Measurements from ENCODE around the gene STYXL1. TPM values are rescaled to one million over a fixed set of nuclear protein-coding genes. Genes with fewer than 3 reads are reported as not detected.

The STYXL1 gene
- total and polyA plus RNA-seq, 4 donors = 16.4 to 27.5 (median 17.1) TPM

GRCh38 chr7:75989500-75990388 lies 58.1 kb downstream of the STYXL1 start:
- H3K36me3 ChIP-seq (ENCODE audit: control insufficient read depth in 4 of 4, insufficient read depth in 3 of 4, low read depth in 1 of 4, low read length in 3 of 4) = peaks cover 7 to 28% (median 14%) of the 10 kb centered on the region in 4 donors
- no peak overlapping the region for H3K9ac ChIP-seq (ENCODE audit: low read depth in 1 of 2, low read length in 2 of 2)
- peak overlapping the region; percentile 21 to 45 for H3K27ac ChIP-seq (ENCODE audit: low read depth in 1 of 2, low read length in 2 of 2)
- H3K4me3 ChIP-seq (ENCODE audit: low read depth in 1 of 3, low read length in 3 of 3) = no peak overlapping the region
- H3K27me3 ChIP-seq (ENCODE audit: control insufficient read depth in 4 of 4, insufficient read depth in 4 of 4, low read length in 3 of 4) = no peaks in the 10 kb centered on the region
- no peaks in the 10 kb centered on the region for H3K9me3 ChIP-seq (ENCODE audit: control insufficient read depth in 4 of 4, low read length in 3 of 4)
- no peak for DNase-seq (ENCODE audit: low spot score)
- 59% methylated on average over 21 of the region's 21 CpGs for WGBS
- peaks cover 6 to 58% (median 26%) of the 10 kb centered on the region in 4 donors for H3K4me1 ChIP-seq (ENCODE audit: control insufficient read depth in 4 of 4, insufficient read depth in 4 of 4, low read length in 3 of 4)
- TF ChIP-seq JUND (IDR thresholded peaks at IDR 0.05) (peak in 1 of 2 donors; percentile 12), HNF4A (conservative IDR thresholded peaks at IDR 0.05) (no peak)

- Histone ChIP-seq H3K9ac (ENCODE audit: low read depth in 1 of 2, low read length in 2 of 2) (no peak overlapping the region), H3K4me1 (ENCODE audit: control insufficient read depth in 4 of 4, insufficient read depth in 4 of 4, low read length in 3 of 4) (peaks cover 6 to 57% (median 27%) of the 10 kb centered on the region in 4 donors), H3K27ac (ENCODE audit: low read depth in 1 of 2, low read length in 2 of 2) (peak overlapping the region; percentile 21 to 45), H3K4me3 (ENCODE audit: low read depth in 1 of 3, low read length in 3 of 3) (no peak overlapping the region), H3K36me3 (ENCODE audit: control insufficient read depth in 4 of 4, insufficient read depth in 3 of 4, low read depth in 1 of 4, low read length in 3 of 4) (peaks cover 8 to 36% (median 20%) of the 10 kb centered on the region in 4 donors), H3K27me3 (ENCODE audit: control insufficient read depth in 4 of 4, insufficient read depth in 4 of 4, low read length in 3 of 4) (no peaks in the 10 kb centered on the region), H3K9me3 (ENCODE audit: control insufficient read depth in 4 of 4, low read length in 3 of 4) (no peaks in the 10 kb centered on the region)
- no peak for TF ChIP-seq EGR1 (IDR thresholded peaks at IDR 0.05; ENCODE audit: low read depth in 2 of 2)
- TF ChIP-seq FOXA2 (IDR thresholded peaks at IDR 0.05) = no peak
- TF ChIP-seq SP1 (IDR thresholded peaks at IDR 0.05) = no peak
- no peak for TF ChIP-seq ATF3 (IDR thresholded peaks at IDR 0.05)
- TF ChIP-seq RAD21 (IDR thresholded peaks at IDR 0.05) = no peak
- TF ChIP-seq FOXA1 (IDR thresholded peaks at IDR 0.05) = no peak
- TF ChIP-seq YY1 (IDR thresholded peaks at IDR 0.05) = no peak
- no peak for TF ChIP-seq REST (IDR thresholded peaks at IDR 0.05)
- TF ChIP-seq HNF4G (IDR thresholded peaks at IDR 0.05) = no peak
- no peak for TF ChIP-seq CTCF (IDR thresholded peaks at IDR 0.05; ENCODE audit: low read depth, low read length, missing input control)
- TF ChIP-seq RXRA (IDR thresholded peaks at IDR 0.05) = no peak
- TF ChIP-seq MAX (IDR thresholded peaks at IDR 0.05) = no peak
- no peak for TF ChIP-seq JUND (IDR thresholded peaks at IDR 0.05)
- no peak for TF ChIP-seq TAF1 (conservative IDR thresholded peaks at IDR 0.05)
- no peak for TF ChIP-seq HNF4A (conservative IDR thresholded peaks at IDR 0.05)
- TF ChIP-seq GABPA (IDR thresholded peaks at IDR 0.05 in 1 of 2, conservative IDR thresholded peaks at IDR 0.05 in 1 of 2) = no peak
- TF ChIP-seq ZBTB33 (IDR thresholded peaks at IDR 0.05) = no peak
- 47% methylated on average over 22 of the region's 31 CpGs for WGBS
- no peak for DNase-seq (ENCODE audit: low spot score)
These were observed 59.0 kb downstream of the STYXL1 start for GRCh38 chr7:75988568-75989499.

All from liver (tissue), 9 donors.